GM21423 (cell line): ENCODE data around the gene TNRC6C.

ENCODE experiments used
- ATAC-seq: cut with Tn5 transposase; IDR thresholded peaks from one replicate; pipeline ENCODE4 v1.9.1; 2021; ENCODE audit warnings: mild to moderate bottlenecking, moderate library complexity; ENCODE audit not compliant: unreplicated experiment

Gene TNRC6C

GRCh38 chr17:78148286-78149016 lies 189.9 kb downstream of the TNRC6C start:
- no peak for ATAC-seq

GRCh38 chr17:78151514-78152008 lies 193.1 kb downstream of the TNRC6C start:
- no peak for ATAC-seq

GRCh38 chr17:78154903-78155811 lies 196.7 kb downstream of the TNRC6C start:
- ATAC-seq, result peak; percentile 51
